Neural cell (in vitro differentiated cells): ENCODE measurements around the gene CST9L. TPM values are rescaled to one million over a fixed set of nuclear protein-coding genes. Genes with fewer than 3 reads are reported as not detected.

ENCODE experiments used
- H2AFZ ChIP-seq: fragments of 200-600, 300-800 bp; sonication (generic), shearing (Covaris generic); 2 replicates; pipeline ENCODE4 v1.6.0; 2014; ENCODE audit warnings: low read depth, mild to moderate bottlenecking, antibody characterized with exemption, low read length, moderate library complexity
- H3F3A ChIP-seq: fragments of 200-600 bp; shearing (Covaris generic); 2 replicates; pipeline ENCODE4 v1.6.1; 2016; ENCODE audit warnings: mild to moderate bottlenecking, moderate library complexity, mixed read lengths, antibody characterized with exemption, low read length; ENCODE audit not compliant: insufficient read depth, poor library complexity, severe bottlenecking
- H3K27ac ChIP-seq: fragments of 200-600, 300-800 bp; sonication (generic), shearing (Covaris generic); 2 replicates; pipeline ENCODE4 v1.5.1; 2014; ENCODE audit warnings: mild to moderate bottlenecking, low read length, moderate library complexity
- H3K27me3 ChIP-seq: fragments of 300-800, 200-600 bp; sonication (generic), shearing (Covaris generic); 2 replicates; pipeline ENCODE4 v1.6.0; 2014; ENCODE audit warnings: mild to moderate bottlenecking, low read depth, low read length, moderate library complexity; ENCODE audit not compliant: insufficient read depth
- H3K36me3 ChIP-seq: fragments of 300-800, 200-600 bp; sonication (generic), shearing (Covaris generic); 2 replicates; pipeline ENCODE4 v1.5.1; 2014; ENCODE audit warnings: mild to moderate bottlenecking, antibody characterized with exemption, low read length, moderate library complexity; ENCODE audit not compliant: insufficient read depth
- H3K4me2 ChIP-seq: fragments of 300-800, 200-600 bp; sonication (generic), shearing (Covaris generic); 2 replicates; pipeline ENCODE4 v1.6.0; 2014; ENCODE audit warnings: mild to moderate bottlenecking, low read length
- H3K4me3 ChIP-seq: fragments of 300-800, 200-600 bp; sonication (generic), shearing (Covaris generic); 2 replicates; pipeline ENCODE4 v1.5.1; 2014; ENCODE audit warnings: mild to moderate bottlenecking, low read length, moderate library complexity
- H3K79me2 ChIP-seq: fragments of 200-600 bp; shearing (Covaris generic); replicated peaks from 2 replicates; pipeline ENCODE4 v1.6.0; 2014; ENCODE audit warnings: mild to moderate bottlenecking, low read length, moderate library complexity; ENCODE audit not compliant: insufficient read depth
- H3K9ac ChIP-seq: fragments of 300-800, 200-600 bp; sonication (generic), shearing (Covaris generic); 2 replicates; pipeline ENCODE4 v1.6.1; 2016; ENCODE audit warnings: mild to moderate bottlenecking, low read length, mixed read lengths
- H3K9me2 ChIP-seq: fragments of 200-600 bp; shearing (Covaris generic); 2 replicates; pipeline ENCODE4 v1.6.1; 2016; ENCODE audit warnings: mild to moderate bottlenecking, low read length, mixed read lengths; ENCODE audit not compliant: insufficient read depth
- H3K9me3 ChIP-seq: fragments of 200-600, 300-800 bp; sonication (generic), shearing (Covaris generic); 2 replicates; pipeline ENCODE4 v1.6.1; 2016; ENCODE audit warnings: mild to moderate bottlenecking, mixed run types, low read length, moderate library complexity, mixed read lengths
- H4K20me1 ChIP-seq: fragments of 200-600 bp; shearing (Covaris generic); 2 replicates; pipeline ENCODE4 v1.6.1; 2016; ENCODE audit warnings: mild to moderate bottlenecking, mixed run types; ENCODE audit not compliant: insufficient read depth
- CTCF ChIP-seq: fragments of 450-650 bp; IDR thresholded peaks from 2 replicates; pipeline ENCODE4 v1.5.1; 2014; ENCODE audit warnings: antibody characterized with exemption, mild to moderate bottlenecking, moderate library complexity; ENCODE audit not compliant: poor library complexity, severe bottlenecking
- EP300 ChIP-seq: fragments of 450-650 bp; conservative IDR thresholded peaks from 2 replicates; pipeline ENCODE4 v1.6.1; 2014; ENCODE audit warnings: antibody characterized with exemption, mild to moderate bottlenecking, moderate library complexity; ENCODE audit not compliant: poor library complexity, severe bottlenecking
- EZH2 ChIP-seq: fragments of 200-600, 300-800 bp; shearing (Covaris generic), sonication (generic); IDR thresholded peaks from 2 replicates; pipeline ENCODE4 v1.6.1; 2014; ENCODE audit warnings: antibody characterized with exemption, low read length, borderline replicate concordance, mild to moderate bottlenecking; ENCODE audit not compliant: insufficient read depth, poor library complexity, severe bottlenecking
- MXI1 ChIP-seq: fragments of 450-650 bp; conservative IDR thresholded peaks from 2 replicates; pipeline ENCODE4 v1.6.1; 2014; ENCODE audit warnings: antibody characterized with exemption, mild to moderate bottlenecking; ENCODE audit not compliant: poor library complexity, severe bottlenecking
- POLR2AphosphoS5 ChIP-seq: IDR thresholded peaks from 2 replicates; pipeline ENCODE4 v1.6.1; 2012
- RAD21 ChIP-seq: fragments of 450-650 bp; conservative IDR thresholded peaks from 2 replicates; pipeline ENCODE4 v1.6.1; 2014; ENCODE audit warnings: antibody characterized with exemption, mild to moderate bottlenecking, moderate library complexity
- REST ChIP-seq: IDR thresholded peaks from 2 replicates; pipeline ENCODE4 v1.6.1; 2012; ENCODE audit warnings: borderline replicate concordance
- SMC3 ChIP-seq: fragments of 450-650 bp; conservative IDR thresholded peaks from 2 replicates; pipeline ENCODE4 v1.6.1; 2014; ENCODE audit warnings: antibody characterized with exemption, mild to moderate bottlenecking, moderate library complexity; ENCODE audit not compliant: poor library complexity
- TAF1 ChIP-seq: IDR thresholded peaks from 2 replicates; pipeline ENCODE4 v1.6.1; 2012; ENCODE audit warnings: low read depth
- polyA plus RNA-seq: library from polyadenylated mRNA; depleted of rRNA; stranded (reverse); fragments of >200 nt; gene quantifications from 2 replicates; pipeline ENCODE4 v1.2.3, GENCODE V29; 2014

The CST9L gene
- polyA plus RNA-seq, 1 donor from 2014 or later: not detected

- H4K20me1 ChIP-seq: no peaks in the 10 kb centered on the region
- H3K4me3 ChIP-seq: no peak overlapping the region
These were observed 15.2 kb upstream of the CST9L start for GRCh38 chr20:23583526-23583925.

GRCh38 chr20:23582293-23582692 lies 14.0 kb upstream of the CST9L start:
- H3K4me2 ChIP-seq: no peak overlapping the region
- no peak overlapping the region for H2AFZ ChIP-seq
- H3K36me3 ChIP-seq: no peaks in the 10 kb centered on the region
- H3F3A ChIP-seq: no peaks in the 10 kb centered on the region
- H3K27me3 ChIP-seq: no peaks in the 10 kb centered on the region
- no peaks in the 10 kb centered on the region for H4K20me1 ChIP-seq
- H3K9me2 ChIP-seq: no peaks in the 10 kb centered on the region
- H3K4me3 ChIP-seq: no peak overlapping the region
- H3K9me3 ChIP-seq: no peaks in the 10 kb centered on the region
- H3K9ac ChIP-seq: no peak overlapping the region
- no peak overlapping the region for H3K27ac ChIP-seq
- H3K79me2 ChIP-seq: no peaks in the 10 kb centered on the region
- TF ChIP-seq MXI1: no peak
- TF ChIP-seq CTCF: no peak
- no peak for TF ChIP-seq RAD21
- no peak for TF ChIP-seq POLR2AphosphoS5
- TF ChIP-seq TAF1: no peak
- no peak for TF ChIP-seq REST
- no peak for TF ChIP-seq EZH2

More at GRCh38 chr20:23583526-23583925, 15.2 kb upstream of the CST9L start:
- H3K79me2 ChIP-seq: no peaks in the 10 kb centered on the region
- H3K4me2 ChIP-seq: no peak overlapping the region
- no peak overlapping the region for H3K9ac ChIP-seq
- H3K36me3 ChIP-seq: no peaks in the 10 kb centered on the region
- H3K9me2 ChIP-seq: no peaks in the 10 kb centered on the region
- H3K27me3 ChIP-seq: no peaks in the 10 kb centered on the region
- H3K9me3 ChIP-seq: no peaks in the 10 kb centered on the region
- TF ChIP-seq MXI1 (no peak), CTCF (no peak), REST (no peak), EP300 (no peak), RAD21 (no peak), POLR2AphosphoS5 (no peak), SMC3 (no peak), TAF1 (no peak), EZH2 (no peak)
- no peak overlapping the region for H3K27ac ChIP-seq
- H3F3A ChIP-seq: no peaks in the 10 kb centered on the region
- no peak overlapping the region for H2AFZ ChIP-seq
